Transverse colon (tissue), 3 donors: ENCODE measurements around the gene CACNA1S.

Experiments
- EP300 ChIP-seq: sonication (generic); formaldehyde crosslinking; IDR thresholded peaks from one replicate; pipeline ENCODE4 v1.6.1; 2017; ENCODE audit warnings: antibody characterized with exemption, low read depth
- POLR2A ChIP-seq: fragments of 450-650 bp; IDR thresholded peaks from one replicate; pipeline ENCODE4 v1.6.1; 2016; ENCODE audit warnings: antibody characterized with exemption, mild to moderate bottlenecking, moderate library complexity
- TF ChIP-seq, protein P1 (sequence below), 5 experiments: fragments of 200-600 bp in 3 of 5; fragments of 450-650 bp in 2 of 5; sonication (generic) in 3 of 5; IDR thresholded peaks; 1 replicate in 2 of 5; 2 replicates in 3 of 5; pipeline ENCODE4 v1.5.1; 2016 to 2017; ENCODE audit warnings: antibody characterized with exemption in 5 of 5, inconsistent platforms in 3 of 5, mild to moderate bottlenecking in 2 of 5, moderate library complexity in 1 of 5

DNA sequence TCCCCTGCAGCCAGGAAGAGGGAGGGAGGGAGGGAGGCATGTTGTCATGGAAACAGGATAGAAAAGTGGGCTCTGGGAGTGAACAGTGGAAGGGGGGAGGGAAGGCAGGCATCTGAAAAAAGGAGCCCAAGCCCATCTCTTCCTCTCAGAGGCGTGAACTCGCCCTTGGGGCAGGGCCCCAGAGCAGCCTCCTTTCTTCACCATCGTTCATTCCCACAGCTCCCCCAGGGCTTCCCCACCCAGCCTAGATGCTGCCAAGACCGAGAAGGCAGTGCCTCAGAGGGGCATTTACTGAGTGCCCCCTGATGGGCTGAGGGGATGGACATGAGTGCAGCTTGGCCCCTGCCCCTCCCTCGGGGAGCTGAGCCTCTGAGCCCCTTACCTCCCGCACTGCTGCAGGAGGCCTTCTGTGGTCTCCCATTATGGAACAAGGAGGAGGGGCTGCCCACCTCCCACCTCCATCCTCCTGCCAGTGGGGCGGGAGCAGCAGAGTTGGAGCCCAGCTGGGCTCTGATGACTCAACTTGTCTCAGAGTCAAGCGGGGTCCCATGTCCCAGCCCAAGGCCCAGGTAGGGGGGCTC lies 49.6 kb downstream of the CACNA1S start:
- TF ChIP-seq, protein P1, sequence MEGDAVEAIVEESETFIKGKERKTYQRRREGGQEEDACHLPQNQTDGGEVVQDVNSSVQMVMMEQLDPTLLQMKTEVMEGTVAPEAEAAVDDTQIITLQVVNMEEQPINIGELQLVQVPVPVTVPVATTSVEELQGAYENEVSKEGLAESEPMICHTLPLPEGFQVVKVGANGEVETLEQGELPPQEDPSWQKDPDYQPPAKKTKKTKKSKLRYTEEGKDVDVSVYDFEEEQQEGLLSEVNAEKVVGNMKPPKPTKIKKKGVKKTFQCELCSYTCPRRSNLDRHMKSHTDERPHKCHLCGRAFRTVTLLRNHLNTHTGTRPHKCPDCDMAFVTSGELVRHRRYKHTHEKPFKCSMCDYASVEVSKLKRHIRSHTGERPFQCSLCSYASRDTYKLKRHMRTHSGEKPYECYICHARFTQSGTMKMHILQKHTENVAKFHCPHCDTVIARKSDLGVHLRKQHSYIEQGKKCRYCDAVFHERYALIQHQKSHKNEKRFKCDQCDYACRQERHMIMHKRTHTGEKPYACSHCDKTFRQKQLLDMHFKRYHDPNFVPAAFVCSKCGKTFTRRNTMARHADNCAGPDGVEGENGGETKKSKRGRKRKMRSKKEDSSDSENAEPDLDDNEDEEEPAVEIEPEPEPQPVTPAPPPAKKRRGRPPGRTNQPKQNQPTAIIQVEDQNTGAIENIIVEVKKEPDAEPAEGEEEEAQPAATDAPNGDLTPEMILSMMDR (IDR thresholded peaks at IDR 0.05), result no peak
- TF ChIP-seq EP300 (no peak), POLR2A (no peak)
